HG03108 (cell line): ENCODE data around the gene OTUB2.

Source experiments
- ATAC-seq: cut with Tn5 transposase; IDR thresholded peaks from one replicate; pipeline ENCODE4 v1.9.1; 2021; ENCODE audit warnings: moderate library complexity; ENCODE audit not compliant: unreplicated experiment

The OTUB2 gene

DNA sequence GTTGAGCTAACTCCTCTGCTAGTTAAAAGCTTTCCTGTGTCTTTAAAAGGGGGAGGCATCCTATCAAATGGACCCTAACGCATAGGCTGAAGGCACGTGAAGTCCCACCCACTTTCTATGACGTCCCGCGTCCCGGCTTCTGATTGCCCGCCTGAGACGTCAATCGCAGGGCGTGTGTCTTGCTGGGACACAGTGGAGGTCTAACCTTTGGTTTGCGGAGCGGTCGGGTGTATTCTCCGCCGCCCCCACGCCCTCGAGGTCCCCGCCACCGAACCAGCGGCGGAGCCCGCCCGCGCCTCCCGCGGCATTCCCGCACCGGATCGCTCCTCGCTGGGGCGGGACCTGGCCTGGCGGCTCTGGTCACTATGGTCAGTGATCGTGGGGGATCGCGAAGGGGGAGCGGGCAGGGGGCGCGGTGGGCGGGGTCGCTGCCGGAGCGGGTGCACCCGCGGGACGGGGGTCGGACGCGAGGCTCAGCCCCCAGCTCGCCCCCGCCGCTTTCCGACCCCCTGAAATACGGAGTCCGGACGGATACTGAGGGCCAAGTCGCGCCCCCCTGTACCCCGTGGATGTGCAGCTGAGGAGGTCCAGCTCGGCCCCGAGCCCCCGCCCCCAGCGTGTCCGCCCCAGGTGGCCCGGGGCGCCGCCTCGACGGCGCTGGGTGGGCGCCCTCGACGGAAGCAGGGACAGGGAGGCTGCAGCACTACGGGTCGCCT lies at the start of gene OTUB2:
Gene OTUB2 (plus strand): TSS at position 168 of the 716 bp plus-strand sequence. CDS start 198 bp downstream, at position 366.
- peak; percentile 99 for ATAC-seq

- peak; percentile 12 for ATAC-seq
These were observed 49.6 kb upstream of the OTUB2 start, which contains the start of gene ASB2 for GRCh38 chr14:93976477-93977057. ASB2 (minus strand) TSS chr14:93976570; CDS start chr14:93964539, 12,031 bp downstream.

DNA sequence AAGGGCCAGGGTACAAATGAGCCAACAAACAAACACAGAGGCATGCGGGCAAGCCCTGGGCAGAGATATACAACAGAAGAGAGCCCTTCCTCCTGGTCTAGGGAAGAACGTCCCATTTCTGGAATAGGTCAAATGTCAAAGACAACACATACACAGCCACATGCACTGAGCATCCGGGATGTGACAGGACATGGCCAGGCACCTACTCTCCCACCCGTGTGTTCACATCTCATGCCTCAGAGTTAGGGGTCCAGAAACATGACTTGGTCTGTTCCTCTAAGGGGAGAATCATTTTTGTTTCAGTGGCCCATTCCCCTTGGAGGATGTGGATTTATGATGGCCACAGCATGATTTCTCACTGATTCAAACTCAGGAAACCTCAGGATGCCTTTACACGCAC lies 49.0 kb upstream of the OTUB2 start:
- ATAC-seq, result no peak

DNA sequence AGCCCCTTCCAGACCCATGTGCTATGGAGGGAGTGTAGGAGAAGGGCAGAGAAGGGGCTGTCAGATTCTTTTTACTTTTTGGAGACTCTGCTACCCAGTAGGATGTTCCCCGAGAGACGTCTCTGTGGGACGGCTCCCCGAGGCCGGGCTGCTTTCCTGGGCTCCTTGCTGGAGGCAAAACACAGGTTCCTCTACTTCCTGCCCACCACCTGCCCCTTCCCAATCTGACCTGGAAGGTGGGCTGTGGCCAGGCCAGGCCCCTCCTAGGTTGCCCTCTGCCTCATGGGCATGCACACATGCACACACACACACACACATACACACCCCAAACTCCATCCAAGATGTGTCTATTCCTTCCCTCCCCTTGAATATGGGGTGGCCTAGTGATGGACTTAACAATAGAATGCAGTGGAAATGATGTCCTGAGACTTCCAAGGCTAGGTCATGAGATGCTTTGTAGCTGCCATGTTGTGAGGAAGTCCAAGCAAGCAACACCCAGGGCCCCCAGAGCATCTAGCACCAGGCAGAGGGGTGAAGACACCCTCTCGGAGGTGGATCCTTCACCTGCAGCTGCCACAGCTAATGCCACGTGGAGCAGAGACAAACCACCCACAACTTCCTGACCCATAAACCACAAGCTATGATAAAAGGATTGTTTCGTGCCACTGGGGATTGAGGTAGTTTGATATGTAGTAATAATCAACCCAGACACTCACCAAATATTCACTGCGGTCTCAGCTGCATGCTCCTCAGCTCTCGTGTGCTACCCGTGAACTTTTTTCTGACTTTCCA lies 48.2 kb upstream of the OTUB2 start:
- peak; percentile 50 for ATAC-seq

- ATAC-seq, result no peak
These were observed 47.4 kb upstream of the OTUB2 start for GRCh38 chr14:93978735-93979134.

DNA sequence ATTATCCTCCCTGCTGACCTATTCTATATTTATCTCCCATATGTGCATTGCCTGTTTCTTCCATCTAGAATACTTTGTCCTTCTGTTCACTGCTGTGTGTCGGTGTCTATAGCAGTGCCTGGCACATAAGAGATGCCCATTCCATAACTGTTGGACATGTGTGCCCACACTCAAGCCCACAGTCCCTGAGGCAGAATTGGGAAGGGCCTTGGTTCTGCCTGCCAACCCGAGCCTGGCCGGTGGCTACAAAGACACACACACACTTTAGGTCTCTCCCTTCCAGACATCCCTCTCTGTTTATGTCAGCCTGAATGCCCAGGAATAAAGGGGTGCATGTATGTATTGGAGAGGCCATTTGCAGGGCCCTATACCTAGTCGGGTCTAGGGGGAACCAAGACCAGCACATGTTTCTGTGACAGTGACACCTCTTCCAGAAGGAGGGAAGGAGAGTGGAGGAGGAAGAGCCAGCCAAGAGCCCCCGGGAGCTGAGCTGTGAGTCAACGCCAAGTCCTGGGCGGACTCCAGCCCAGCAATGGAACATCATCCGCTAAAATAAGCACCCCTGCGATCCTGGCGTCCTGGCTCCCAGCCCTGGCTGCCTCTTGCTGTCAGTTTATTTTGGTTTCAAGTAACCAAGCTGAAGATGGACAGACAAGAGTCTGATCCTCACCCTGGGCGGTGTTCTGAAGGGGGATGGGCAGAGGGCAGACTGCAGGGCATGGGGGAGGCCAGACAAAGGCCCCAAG lies 45.5 kb upstream of the OTUB2 start:
- no peak for ATAC-seq

GRCh38 chr14:93981316-93982229 lies 44.6 kb upstream of the OTUB2 start:
- no peak for ATAC-seq

DNA sequence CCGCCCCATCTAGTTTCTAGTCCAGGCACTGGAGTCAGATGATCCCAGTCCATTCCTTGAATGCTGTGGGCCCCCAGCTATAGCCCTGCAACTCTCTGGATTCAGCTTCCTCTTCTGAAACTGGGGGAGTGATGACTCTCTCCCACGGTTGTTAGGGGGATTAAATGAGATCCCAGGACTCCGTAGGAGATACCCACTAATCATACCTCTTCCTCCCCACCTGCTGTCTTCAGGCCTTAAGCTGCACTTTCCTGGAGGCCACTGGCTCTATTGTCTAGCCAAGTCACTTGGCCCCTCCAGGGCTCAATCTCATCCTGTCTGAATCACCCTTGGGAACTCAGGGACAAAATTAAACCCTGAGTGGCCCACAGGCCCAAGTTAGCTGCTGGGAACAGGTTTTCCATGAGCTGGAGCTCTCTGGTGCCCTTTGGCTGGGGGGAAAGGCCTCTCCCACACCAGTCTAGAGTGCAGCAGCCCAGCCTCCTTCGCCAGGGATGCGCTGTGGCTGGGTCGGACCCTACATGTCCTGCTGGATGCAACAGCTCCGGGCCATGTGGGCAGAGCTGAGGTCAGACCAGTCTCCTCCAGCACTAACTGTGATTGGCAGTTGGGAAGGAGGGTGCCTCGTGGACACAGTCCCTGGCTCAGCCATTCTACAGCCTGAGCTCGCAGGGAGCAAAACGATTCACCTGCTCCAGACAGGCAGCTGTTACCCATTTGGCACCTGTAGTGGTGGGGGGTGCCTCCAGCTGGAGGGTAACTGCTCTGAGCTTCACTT lies 43.7 kb upstream of the OTUB2 start:
- ATAC-seq, result no peak

- no peak for ATAC-seq
These were observed 42.1 kb upstream of the OTUB2 start for GRCh38 chr14:93984070-93984469.

GRCh38 chr14:93984987-93985410 lies 41.1 kb upstream of the OTUB2 start:
- ATAC-seq, result no peak

GRCh38 chr14:93986955-93987354 lies 39.2 kb upstream of the OTUB2 start:
- ATAC-seq, result no peak

DNA sequence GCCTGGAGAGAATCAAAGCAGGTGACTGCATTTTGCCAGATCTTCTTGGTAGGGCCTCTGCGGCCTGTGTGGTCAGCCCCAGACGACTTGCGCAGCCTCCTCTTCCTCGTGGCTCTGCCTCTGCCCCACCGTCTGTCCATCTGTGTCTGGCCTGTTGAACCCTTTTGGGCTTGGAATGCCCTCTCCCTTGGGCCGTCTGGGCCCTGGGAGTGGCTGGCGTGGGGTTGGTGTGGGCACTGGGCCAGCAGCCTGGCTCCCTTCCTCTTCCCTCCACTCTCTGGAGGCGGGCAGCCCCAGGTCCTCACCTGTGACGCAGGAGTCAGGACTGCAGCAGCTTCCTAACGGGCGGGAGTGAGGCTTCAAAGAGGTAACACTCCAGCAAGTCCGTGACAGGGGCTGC lies 38.8 kb upstream of the OTUB2 start:
- ATAC-seq, result no peak

- ATAC-seq, result no peak
These were observed 38.2 kb upstream of the OTUB2 start for GRCh38 chr14:93987815-93988476.

DNA sequence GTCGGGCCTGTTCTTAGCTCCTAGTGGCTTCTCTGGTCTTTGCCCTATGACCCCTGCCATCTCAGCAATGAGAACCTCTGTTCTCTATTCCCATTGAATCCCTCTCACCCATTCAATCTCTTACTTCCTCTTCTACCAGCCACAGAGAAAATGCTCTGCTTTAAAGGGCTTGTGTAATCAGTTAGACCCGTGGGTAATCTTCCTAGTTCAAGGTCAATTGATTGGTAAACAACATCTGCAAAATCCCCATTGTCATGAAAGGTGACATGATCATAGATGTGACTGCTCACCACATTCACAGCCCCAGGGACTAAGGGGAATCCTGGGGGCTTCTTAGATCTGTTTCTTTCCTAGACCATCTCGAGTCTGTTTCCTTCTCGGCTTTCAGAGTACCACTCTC lies 36.2 kb upstream of the OTUB2 start:
- ATAC-seq, result no peak

GRCh38 chr14:93991212-93991611 lies 34.9 kb upstream of the OTUB2 start:
- no peak for ATAC-seq

GRCh38 chr14:93991649-93992048 lies 34.5 kb upstream of the OTUB2 start:
- no peak for ATAC-seq

DNA sequence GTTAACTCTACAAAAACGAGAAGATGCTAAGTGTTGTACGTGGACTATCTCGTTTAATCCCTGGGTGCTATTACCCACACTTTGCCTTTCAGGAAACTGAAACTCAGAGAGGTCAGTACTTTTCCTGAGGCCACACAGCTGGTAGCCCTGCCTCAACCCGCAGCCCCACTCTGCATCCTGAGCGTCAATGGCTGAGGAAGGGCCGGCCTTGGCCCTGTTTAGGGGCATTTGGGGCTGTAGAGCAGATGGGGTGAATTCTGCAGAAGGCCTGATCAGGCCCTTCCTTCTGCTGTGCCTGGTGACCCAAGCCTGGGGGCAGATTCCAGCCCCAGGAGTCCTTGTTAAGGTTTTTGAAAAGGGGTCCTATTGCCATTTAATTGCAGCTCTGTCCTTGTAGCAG lies 32.8 kb upstream of the OTUB2 start:
- ATAC-seq, result no peak

- no peak for ATAC-seq
These were observed 31.0 kb upstream of the OTUB2 start for GRCh38 chr14:93994919-93995682.
